H4 (cell line): Measurements from ENCODE around the gene GCAT. TPM values are rescaled to one million over a fixed set of nuclear protein-coding genes. Genes with fewer than 3 reads are reported as not detected.
"Not testable (repeated sequence)": the region's sequence is repeated elsewhere in the genome, so short reads cannot be mapped to it uniquely, and the experiment has no call there.

Source experiments
- DNase-seq: peaks from one replicate; pipeline ENCODE4 v3.0.0-alpha.2; 2015; ENCODE audit warnings: low spot score
- total RNA-seq: library from RNA; depleted of rRNA; stranded (reverse); fragments of >200 nt; shearing (Covaris generic); gene quantifications from 2 replicates; pipeline ENCODE4 v1.2.3, GENCODE V29; 2014

The GCAT gene
- total RNA-seq, 1 experiment from 2014 or later: 14.3 TPM

- peak; percentile 57 for DNase-seq
Measured at GRCh38 chr22:37782340-37783168, 25.2 kb upstream of the GCAT start.

- DNase-seq: no peak
Measured at GRCh38 chr22:37784829-37785495, 22.8 kb upstream of the GCAT start.

DNA sequence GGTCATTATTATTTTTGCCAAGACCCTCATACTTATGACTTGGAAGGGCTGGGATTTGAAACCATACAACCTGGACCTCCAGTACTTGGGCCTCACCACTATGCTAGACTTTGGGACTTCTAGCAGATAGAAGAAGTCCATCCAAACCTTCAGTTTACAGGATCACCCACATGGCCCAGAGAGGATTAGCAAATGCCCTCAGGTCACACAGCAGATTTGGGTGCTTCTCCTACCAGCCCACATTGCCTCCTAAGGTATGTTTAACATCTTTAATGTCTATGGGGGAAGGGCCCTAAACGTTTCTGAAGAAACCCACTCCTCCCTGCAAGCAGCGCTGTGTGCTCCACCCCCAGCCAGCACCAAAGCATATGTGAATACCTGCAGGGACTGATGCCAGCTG, 17.5 kb upstream of the GCAT start:
- no peak for DNase-seq

GRCh38 chr22:37792494-37792893, 15.2 kb upstream of the GCAT start:
- no peak for DNase-seq

- no peak for DNase-seq
Measured at GRCh38 chr22:37794376-37794775, 13.4 kb upstream of the GCAT start.

- DNase-seq: no peak
Measured at GRCh38 chr22:37796079-37796478, 11.7 kb upstream of the GCAT start.

- not testable (repeated sequence) for DNase-seq
Measured at GRCh38 chr22:37797259-37797658, 10.5 kb upstream of the GCAT start.

DNA sequence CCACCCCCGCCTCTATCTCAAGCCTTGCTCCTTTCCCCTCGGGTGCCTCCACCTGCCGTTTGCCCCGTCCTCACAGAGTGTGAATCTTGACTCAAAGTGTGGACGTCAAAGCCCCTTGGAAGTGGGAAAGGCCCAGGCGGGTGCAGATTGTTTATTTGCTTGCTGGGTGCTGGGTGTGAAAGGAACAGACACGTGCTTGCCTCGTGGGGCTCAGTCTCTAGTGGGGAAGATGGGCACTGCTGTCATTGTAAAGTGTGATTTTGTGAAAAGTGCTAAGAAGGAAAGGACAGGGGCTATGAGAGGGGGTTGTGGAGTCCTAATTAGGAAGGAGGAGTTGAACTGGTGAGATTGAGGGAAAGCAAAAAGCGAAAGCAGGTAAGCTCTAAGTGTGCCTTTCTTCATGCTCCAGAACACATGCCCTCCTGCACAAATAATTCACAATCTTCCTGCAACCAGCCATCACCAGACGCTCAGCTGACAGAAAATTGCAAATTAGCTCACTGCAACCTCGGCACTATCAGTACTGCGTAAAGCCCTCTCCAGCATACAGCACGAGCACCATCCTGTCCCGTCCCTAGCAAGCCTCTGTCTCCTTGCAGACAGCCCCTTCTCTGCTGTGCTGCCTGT, 9.7 kb upstream of the GCAT start:
- DNase-seq: no peak

GRCh38 chr22:37799979-37800378, 7.8 kb upstream of the GCAT start:
- not testable (repeated sequence) for DNase-seq

DNA sequence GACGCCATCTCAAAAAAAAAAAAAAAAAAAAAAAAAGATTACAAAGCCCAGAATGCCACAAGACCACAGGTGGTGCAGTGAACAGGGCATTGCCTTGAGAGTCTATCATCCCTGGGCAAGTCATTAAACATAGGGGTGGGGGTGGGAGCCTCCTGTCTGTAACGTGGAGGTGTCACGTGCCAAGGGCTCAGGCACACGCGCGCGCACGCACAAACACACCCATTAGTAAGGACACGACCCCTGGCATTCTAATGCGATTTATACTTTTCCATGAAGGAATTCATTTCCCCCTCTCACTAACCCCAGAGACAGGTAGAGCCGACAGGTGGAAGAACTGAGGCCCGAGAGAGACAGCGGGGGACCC, 5.8 kb upstream of the GCAT start:
- no peak for DNase-seq

- no peak for DNase-seq
Measured at GRCh38 chr22:37802310-37803194, 5.2 kb upstream of the GCAT start.

GRCh38 chr22:37803195-37803638, 4.5 kb upstream of the GCAT start:
- no peak for DNase-seq

DNA sequence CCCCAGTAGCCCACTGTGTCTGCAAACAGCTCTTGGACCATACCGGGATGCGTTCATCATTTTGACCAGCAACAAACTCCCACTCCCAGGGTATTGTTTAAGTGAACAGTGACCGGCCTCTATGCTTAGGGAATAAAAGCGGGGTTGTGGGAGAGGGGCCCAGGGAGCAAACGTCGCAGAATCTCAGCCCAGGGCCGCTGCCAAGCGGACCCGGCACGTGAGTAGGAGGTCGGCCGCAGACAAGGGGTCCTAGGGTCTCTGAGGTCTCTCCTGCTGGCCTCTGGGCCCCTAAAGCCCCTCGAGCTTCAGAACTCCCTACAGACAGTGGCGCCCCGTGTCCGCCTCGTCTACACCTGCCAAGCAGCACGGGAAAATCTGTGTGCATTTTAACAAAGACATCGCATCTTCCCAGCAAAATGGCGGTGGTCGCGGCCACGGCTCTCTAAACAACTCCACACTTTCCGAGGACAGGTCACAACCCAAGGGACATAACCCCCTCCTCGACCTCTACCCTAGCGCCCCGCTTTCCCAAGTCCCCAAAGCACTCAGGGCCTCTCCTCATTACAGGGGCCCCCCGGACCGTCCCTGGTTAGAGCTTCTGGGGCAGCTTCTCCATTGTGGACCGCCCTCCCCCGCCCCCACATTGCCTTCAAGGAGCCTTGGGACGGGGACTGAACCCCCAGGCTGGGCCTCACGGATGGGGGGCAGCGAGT, 3.9 kb upstream of the GCAT start:
- DNase-seq: no peak

GRCh38 chr22:37804352-37804880, 3.3 kb upstream of the GCAT start:
- DNase-seq: no peak

DNA sequence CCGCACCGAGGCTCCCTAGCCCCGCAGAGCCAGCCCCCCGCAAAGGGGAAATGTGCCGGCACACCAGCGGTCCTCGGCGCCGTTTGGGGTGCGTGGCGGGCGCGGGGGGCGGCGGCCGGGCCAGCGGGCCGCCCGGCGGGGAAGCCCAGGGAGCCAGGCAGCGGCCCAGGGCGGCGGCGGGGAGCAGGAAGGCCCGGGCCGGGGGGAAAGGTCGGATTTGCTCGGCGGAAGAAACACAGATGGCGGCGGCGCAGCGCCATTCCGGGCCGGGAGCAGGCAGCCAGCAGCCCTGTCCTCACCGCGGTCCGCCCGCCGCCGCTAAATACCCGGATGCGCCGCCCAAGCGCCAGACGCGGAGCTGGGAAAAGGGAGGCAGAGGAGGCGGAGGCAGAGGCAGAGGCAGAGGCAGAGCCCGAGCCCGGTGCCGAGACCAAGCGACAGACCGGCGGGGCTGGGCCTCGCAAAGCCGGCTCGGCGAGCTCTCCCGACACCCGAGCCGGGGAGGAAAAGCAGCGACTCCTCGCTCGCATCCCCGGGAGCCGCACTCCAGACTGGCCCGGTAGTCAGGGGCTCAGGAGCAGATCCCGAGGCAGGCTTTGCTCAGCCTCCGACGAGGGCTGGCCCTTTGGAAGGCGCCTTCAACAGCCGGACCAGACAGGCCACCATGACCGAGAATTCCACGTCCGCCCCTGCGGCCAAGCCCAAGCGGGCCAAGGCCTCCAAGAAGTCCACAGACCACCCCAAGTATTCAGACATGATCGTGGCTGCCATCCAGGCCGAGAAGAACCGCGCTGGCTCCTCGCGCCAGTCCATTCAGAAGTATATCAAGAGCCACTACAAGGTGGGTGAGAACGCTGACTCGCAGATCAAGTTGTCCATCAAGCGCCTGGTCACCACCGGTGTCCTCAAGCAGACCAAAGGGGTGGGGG, 2.6 kb upstream of the GCAT start:
- DNase-seq: no peak

GRCh38 chr22:37805810-37806277, 1.9 kb upstream of the GCAT start:
- DNase-seq: no peak

DNA sequence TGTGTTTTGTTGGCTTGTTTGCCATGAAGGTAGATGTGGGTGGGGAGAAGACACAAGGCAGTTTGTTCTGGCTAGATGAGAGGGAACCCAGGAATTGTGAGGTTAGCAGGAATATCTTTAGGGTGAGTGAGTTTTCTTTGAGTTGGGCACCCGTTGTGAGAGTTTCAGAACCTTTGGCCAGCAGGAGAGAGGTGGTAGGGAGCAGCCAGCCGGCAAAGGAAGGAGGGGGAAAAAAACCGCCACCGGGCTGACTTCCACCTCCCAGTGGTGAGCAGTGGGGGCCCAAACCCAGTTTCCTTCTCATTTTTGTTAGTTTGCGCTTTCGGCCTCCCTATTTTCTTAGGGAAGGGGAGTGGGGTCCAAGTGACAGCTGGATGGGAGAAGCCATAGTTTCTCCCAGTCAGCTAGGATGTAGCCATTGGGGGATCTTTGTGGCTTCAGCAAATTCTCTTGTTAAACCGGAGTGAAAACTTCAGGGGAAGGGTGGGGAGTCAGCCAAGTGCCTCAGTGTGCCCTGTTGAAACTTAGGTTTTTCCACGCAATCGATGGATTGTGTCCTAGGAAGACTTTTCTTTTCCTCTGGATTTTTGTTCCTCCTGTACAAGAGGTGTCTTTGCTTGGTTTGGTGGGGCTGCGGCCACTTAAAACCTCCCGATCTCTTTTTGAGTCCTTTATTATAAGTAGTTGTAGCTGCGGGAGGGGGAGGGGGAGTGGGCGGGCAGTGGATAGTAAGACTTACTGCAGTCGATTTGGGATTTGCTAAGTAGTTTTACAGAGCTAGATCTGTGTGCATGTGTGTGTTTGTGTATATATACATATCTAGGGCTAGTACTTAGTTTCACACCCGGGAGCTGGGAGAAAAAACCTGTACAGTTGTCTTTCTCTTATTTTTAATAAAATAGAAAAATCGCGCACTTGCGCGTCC, 1.1 kb upstream of the GCAT start:
- no peak for DNase-seq

GRCh38 chr22:37808294-37808657, 542 bp downstream of the GCAT start:
- DNase-seq: no peak
